Sigmoid colon (tissue), 3 donors: ENCODE results near the gene PRDM1.

Experiments
- CTCF ChIP-seq, 4 experiments: fragments of 450-650 bp in 3 of 4; fragments of 200-600 bp in 1 of 4; IDR thresholded peaks; one replicate each; pipeline ENCODE4 v1.5.1; 2016 to 2019; ENCODE audit warnings: antibody characterized with exemption in 4 of 4, mild to moderate bottlenecking in 3 of 4, moderate library complexity in 2 of 4
- POLR2A ChIP-seq, 2 donors: fragments of 450-650 bp; IDR thresholded peaks; one replicate each; pipeline ENCODE4 v1.6.1; 2016; ENCODE audit warnings: antibody characterized with exemption in 2 of 2, mild to moderate bottlenecking in 2 of 2, moderate library complexity in 2 of 2

GRCh38 chr6:106145741-106146227 lies 59.6 kb downstream of the PRDM1 start:
- TF ChIP-seq CTCF (IDR thresholded peaks at IDR 0.05) (no peak), POLR2A (IDR thresholded peaks at IDR 0.05) (no peak)
